AG10803 (cell line): Measurements from ENCODE around the gene HSPB6.

Experiments used
- DNase-seq: peaks from one replicate; pipeline ENCODE4 v3.0.0; 2010; ENCODE audit warnings: low read depth
- H3K4me3 ChIP-seq: 2 replicates; pipeline ENCODE4 v1.5.1; 2011; ENCODE audit warnings: mild to moderate bottlenecking, low read length, control low read depth
- CTCF ChIP-seq: conservative IDR thresholded peaks from 2 replicates; pipeline ENCODE4 v1.5.1; 2011; ENCODE audit warnings: mild to moderate bottlenecking, low read length, control low read depth, inconsistent platforms

HSPB6 gene

GRCh38 chr19:35718345-35719041 lies 38.3 kb downstream of the HSPB6 start:
- TF ChIP-seq CTCF = no peak
- peak; percentile 11 for DNase-seq
- H3K4me3 ChIP-seq = peak overlapping the region; percentile 91

- DNase-seq = peak; percentile 94
- H3K4me3 ChIP-seq = peak within 1 kb of the TSS; percentile 91
- TF ChIP-seq CTCF = no peak
Observed at GRCh38 chr19:35717665-35718344, 39.0 kb downstream of the HSPB6 start, which contains the start of gene KMT2B. Gene KMT2B (plus strand): TSS chr19:35718003. CDS start chr19:35718019, 16 bp downstream.

- TF ChIP-seq CTCF = peak; percentile 80
- peak; percentile 81 for DNase-seq
- peak overlapping the region; percentile 84 for H3K4me3 ChIP-seq
Observed at GRCh38 chr19:35716801-35717664, 39.8 kb downstream of the HSPB6 start.

- DNase-seq = peak; percentile 36
- H3K4me3 ChIP-seq = peak overlapping the region; percentile 84
- no peak for TF ChIP-seq CTCF
Observed at GRCh38 chr19:35715981-35716800, 40.6 kb downstream of the HSPB6 start.

GRCh38 chr19:35715355-35715809 lies 41.4 kb downstream of the HSPB6 start:
- no peak for TF ChIP-seq CTCF
- H3K4me3 ChIP-seq = no peak overlapping the region
- no peak for DNase-seq

- no peak overlapping the region for H3K4me3 ChIP-seq
Observed at GRCh38 chr19:35714601-35715354, 42.1 kb downstream of the HSPB6 start.

More at GRCh38 chr19:35714601-35715354, 42.1 kb downstream of the HSPB6 start:
- TF ChIP-seq CTCF = no peak
- DNase-seq = no peak
